PC-9 (cell line): ENCODE data around the gene LAGE3. TPM values are rescaled to one million over a fixed set of nuclear protein-coding genes. Genes with fewer than 3 reads are reported as not detected.

ENCODE experiments used
- BruUV-seq: library from RNA; stranded (reverse); fragments of 400-500 nt; replicated peaks from 2 replicates; lab custom pipeline; 2021; lab: Mats Ljungman, UMichigan
- CTCF ChIA-PET: fragments of 300-600 bp; sonication (Branson Sonifier 250); formaldehyde crosslinking; loops from one replicate; lab custom pipeline; 2022; ENCODE audit warnings: antibody characterized with exemption; lab: Charles Lee
- POLR2A ChIA-PET: fragments of 300-600 bp; sonication (Branson Sonifier 250); formaldehyde crosslinking; loops from one replicate; lab custom pipeline; 2022; ENCODE audit warnings: antibody characterized with exemption; ENCODE audit not compliant: unreplicated experiment; lab: Charles Lee
- DNase-seq, 2 experiments: peaks; one replicate each; pipeline versions ENCODE4 v3.0.0 to v3.0.0-alpha.2; 2015 to 2022; ENCODE audit warnings: mixed read lengths in 1 of 2
- H2AFZ ChIP-seq: fragments of 200-600 bp; sonication (generic); 2 replicates; pipeline ENCODE4 v1.8.1; 2017; ENCODE audit warnings: antibody characterized with exemption
- H3F3A ChIP-seq: fragments of 200-600 bp; sonication (generic); 2 replicates; pipeline ENCODE4 v1.8.1; 2017; ENCODE audit warnings: antibody characterized with exemption, mild to moderate bottlenecking, low read depth; ENCODE audit not compliant: insufficient read depth
- H3K27ac ChIP-seq: fragments of 200-600 bp; sonication (generic); 2 replicates; pipeline ENCODE4 v1.6.1; 2016; ENCODE audit warnings: mixed run types
- H3K27me3 ChIP-seq: fragments of 200-600 bp; sonication (generic); 2 replicates; pipeline ENCODE4 v1.6.1; 2016; ENCODE audit warnings: low read depth, mixed run types; ENCODE audit not compliant: insufficient read depth
- H3K36me3 ChIP-seq: fragments of 200-600 bp; sonication (generic); 2 replicates; pipeline ENCODE4 v1.6.1; 2016; ENCODE audit warnings: low read depth, mixed run types
- H3K4me1 ChIP-seq: fragments of 200-600 bp; sonication (generic); replicated peaks from 2 replicates; pipeline ENCODE4 v1.6.1; 2016; ENCODE audit warnings: mixed run types; ENCODE audit not compliant: insufficient read depth
- H3K4me2 ChIP-seq: fragments of 200-600 bp; sonication (generic); 2 replicates; pipeline ENCODE4 v1.6.1; 2017; ENCODE audit warnings: mixed run types
- H3K4me3 ChIP-seq: fragments of 200-600 bp; sonication (generic); 2 replicates; pipeline ENCODE4 v1.6.1; 2016; ENCODE audit warnings: mixed run types
- H3K79me2 ChIP-seq: fragments of 200-600 bp; sonication (generic); 2 replicates; pipeline ENCODE4 v1.6.1; 2017; ENCODE audit warnings: low read depth, mixed run types
- H3K9me2 ChIP-seq: fragments of 200-600 bp; sonication (generic); 2 replicates; pipeline ENCODE4 v1.8.1; 2017; ENCODE audit warnings: mild to moderate bottlenecking; ENCODE audit not compliant: insufficient read depth
- H3K9me3 ChIP-seq: fragments of 200-600 bp; sonication (generic); 2 replicates; pipeline ENCODE4 v1.8.1; 2016; ENCODE audit warnings: low read depth; ENCODE audit not compliant: insufficient read depth
- H4K20me1 ChIP-seq: fragments of 200-600 bp; sonication (generic); 2 replicates; pipeline ENCODE4 v1.8.1; 2017; ENCODE audit not compliant: insufficient read depth
- CTCF ChIP-seq: fragments of 200-600 bp; sonication (generic); conservative IDR thresholded peaks from 2 replicates; pipeline ENCODE4 v1.6.1; 2017; ENCODE audit warnings: mixed run types, antibody characterized with exemption, mild to moderate bottlenecking, moderate library complexity
- EZH2 ChIP-seq: fragments of 200-600 bp; sonication (generic); IDR thresholded peaks from 2 replicates; pipeline ENCODE4 v1.8.0; 2017; ENCODE audit warnings: antibody characterized with exemption, low read depth
- intact Hi-C: fragments of 100-400 bp; cut with micrococcal nuclease; formaldehyde crosslinking; loops from one replicate; pipeline ENCODE4 v1.10.0; 2022; ENCODE audit not compliant: unreplicated experiment
- total RNA-seq: library from RNA; stranded (reverse); gene quantifications from 2 replicates; pipeline ENCODE4 v1.2.3, GENCODE V29; 2021

The LAGE3 gene
- total RNA-seq, 1 experiment from 2014 or later: 63.9 TPM

- H3K9me2 ChIP-seq: no peaks in the 10 kb centered on the region
- BruUV-seq: no TSS peak
- ChIA-PET CTCF (no interaction called here), POLR2A (interaction anchor here (0.6 kb wide), 1 partner anchor 294 kb away, joined by 3 read pairs; no protein-coding TSS in a partner anchor)
- H3K4me1 ChIP-seq: peaks cover 6% of the 10 kb centered on the region
- H2AFZ ChIP-seq: no peak overlapping the region
- DNase-seq: no peak
- intact Hi-C loops: no loop called here
- H3K4me3 ChIP-seq: no peak overlapping the region
- H3K27me3 ChIP-seq: no peaks in the 10 kb centered on the region
- no peaks in the 10 kb centered on the region; the same call in 1 of the 2 replicates for H3F3A ChIP-seq
- no peaks in the 10 kb centered on the region for H3K9me3 ChIP-seq
- no peaks in the 10 kb centered on the region for H4K20me1 ChIP-seq
- H3K79me2 ChIP-seq: peaks cover 19% of the 10 kb centered on the region
- no peak overlapping the region for H3K4me2 ChIP-seq
- no peaks in the 10 kb centered on the region for H3K36me3 ChIP-seq
- H3K27ac ChIP-seq: no peak overlapping the region
- TF ChIP-seq EZH2 (no peak), CTCF (no peak)
Observed at GRCh38 chrX:154431341-154431740, 47.7 kb downstream of the LAGE3 start.

- Histone ChIP-seq H3K9me2 (no peaks in the 10 kb centered on the region), H3K79me2 (peaks cover 19% of the 10 kb centered on the region), H3K4me1 (peaks cover 6% of the 10 kb centered on the region), H2AFZ (no peak overlapping the region), H3K27ac (no peak overlapping the region), H3K27me3 (no peaks in the 10 kb centered on the region), H4K20me1 (no peaks in the 10 kb centered on the region), H3K9me3 (no peaks in the 10 kb centered on the region), H3K4me3 (no peak overlapping the region), H3K36me3 (no peaks in the 10 kb centered on the region), H3K4me2 (peak overlapping the region; percentile 2; the same call in 1 of the 2 replicates), H3F3A (no peaks in the 10 kb centered on the region; the same call in 1 of the 2 replicates)
- CTCF ChIA-PET: no interaction called here
- TF ChIP-seq CTCF (no peak), EZH2 (no peak)
- intact Hi-C loops: no loop called here
- POLR2A ChIA-PET: interaction anchor here (0.6 kb wide), 1 partner anchor 293 kb away, joined by 3 read pairs; no protein-coding TSS in a partner anchor
- DNase-seq: peak in 1 of 2 experiments; percentile 27
- BruUV-seq: no TSS peak
Observed at GRCh38 chrX:154430916-154431315, 48.2 kb downstream of the LAGE3 start.

GRCh38 chrX:154430479-154430878 lies 48.6 kb downstream of the LAGE3 start:
- no peak for DNase-seq
- no peak for TF ChIP-seq CTCF
- TF ChIP-seq EZH2: no peak
- no peaks in the 10 kb centered on the region for H4K20me1 ChIP-seq
- POLR2A ChIA-PET: no interaction called here
- peak overlapping the region; percentile 2; the same call in 1 of the 2 replicates for H3K4me2 ChIP-seq
- CTCF ChIA-PET: no interaction called here
- H3K27ac ChIP-seq: no peak overlapping the region
- no peaks in the 10 kb centered on the region for H3K36me3 ChIP-seq
- no peaks in the 10 kb centered on the region for H3F3A ChIP-seq
- H3K9me2 ChIP-seq: no peaks in the 10 kb centered on the region
- H3K4me1 ChIP-seq: peaks cover 6% of the 10 kb centered on the region
- no peaks in the 10 kb centered on the region for H3K27me3 ChIP-seq
- intact Hi-C loops: no loop called here
- no TSS peak for BruUV-seq
- H2AFZ ChIP-seq: no peak overlapping the region
- no peak overlapping the region for H3K4me3 ChIP-seq
- peaks cover 19% of the 10 kb centered on the region for H3K79me2 ChIP-seq
- H3K9me3 ChIP-seq: no peaks in the 10 kb centered on the region
